A549 treated with dexamethasone at 1 μM for 4 hours (cell line): ENCODE measurements around the gene REM1. TPM values are rescaled to one million over a fixed set of nuclear protein-coding genes. Genes with fewer than 3 reads are reported as not detected.

Experiments
- total RNA-seq: library from RNA; stranded (reverse); fragments of 200-300 nt; extraction: Qiagen RNA extraction; gene quantifications from 5 replicates; pipeline ENCODE4 v1.2.3, GENCODE V29; 2022

The REM1 gene, protein sequence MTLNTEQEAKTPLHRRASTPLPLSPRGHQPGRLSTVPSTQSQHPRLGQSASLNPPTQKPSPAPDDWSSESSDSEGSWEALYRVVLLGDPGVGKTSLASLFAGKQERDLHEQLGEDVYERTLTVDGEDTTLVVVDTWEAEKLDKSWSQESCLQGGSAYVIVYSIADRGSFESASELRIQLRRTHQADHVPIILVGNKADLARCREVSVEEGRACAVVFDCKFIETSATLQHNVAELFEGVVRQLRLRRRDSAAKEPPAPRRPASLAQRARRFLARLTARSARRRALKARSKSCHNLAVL
- total RNA-seq: 0.47 to 1.1 TPM (median 0.99 TPM) in 5 replicates

DNA sequence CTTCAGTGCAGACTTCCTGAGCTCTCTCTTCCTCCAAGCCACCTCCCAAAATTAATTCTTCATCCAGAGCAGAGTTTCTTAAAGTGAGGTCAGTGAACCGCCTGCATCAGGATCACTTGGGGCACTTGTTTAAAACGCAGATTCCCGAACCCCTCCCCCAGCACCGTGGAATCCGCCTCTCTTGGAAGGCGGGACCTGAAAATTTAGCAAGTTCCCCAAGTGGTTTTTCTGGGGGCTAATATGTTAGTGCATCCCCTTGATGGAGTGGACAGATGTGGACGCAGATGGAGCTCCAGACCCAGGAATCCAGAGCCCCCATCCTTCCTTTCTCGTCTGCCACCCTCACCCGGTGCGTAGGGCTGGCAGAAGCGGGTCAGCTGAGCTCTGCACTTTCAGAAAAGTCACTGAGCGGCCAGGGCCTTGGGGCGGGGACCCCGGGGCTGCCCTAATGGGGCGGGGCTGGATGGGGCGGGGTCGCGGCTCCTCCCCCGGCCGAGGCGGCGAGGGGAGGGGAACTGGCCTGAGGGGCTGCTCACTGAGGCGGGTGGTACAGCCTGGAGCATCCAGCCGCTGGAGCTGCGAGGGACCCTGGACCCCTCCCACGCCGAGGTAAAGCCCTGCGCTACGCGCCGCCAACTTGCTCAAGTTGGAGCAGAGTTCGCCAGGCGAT lies at the start of gene REM1, which contains the start of gene DEFB124:
Gene REM1, plus strand, starts transcription at position 531 of the 670 bp plus-strand sequence. CDS start 1,158 bp downstream, outside the sequence.
Gene DEFB124, minus strand, starts transcription at position 370 of the 670 bp plus-strand sequence. CDS start 2,114 bp downstream, outside the sequence.

DNA sequence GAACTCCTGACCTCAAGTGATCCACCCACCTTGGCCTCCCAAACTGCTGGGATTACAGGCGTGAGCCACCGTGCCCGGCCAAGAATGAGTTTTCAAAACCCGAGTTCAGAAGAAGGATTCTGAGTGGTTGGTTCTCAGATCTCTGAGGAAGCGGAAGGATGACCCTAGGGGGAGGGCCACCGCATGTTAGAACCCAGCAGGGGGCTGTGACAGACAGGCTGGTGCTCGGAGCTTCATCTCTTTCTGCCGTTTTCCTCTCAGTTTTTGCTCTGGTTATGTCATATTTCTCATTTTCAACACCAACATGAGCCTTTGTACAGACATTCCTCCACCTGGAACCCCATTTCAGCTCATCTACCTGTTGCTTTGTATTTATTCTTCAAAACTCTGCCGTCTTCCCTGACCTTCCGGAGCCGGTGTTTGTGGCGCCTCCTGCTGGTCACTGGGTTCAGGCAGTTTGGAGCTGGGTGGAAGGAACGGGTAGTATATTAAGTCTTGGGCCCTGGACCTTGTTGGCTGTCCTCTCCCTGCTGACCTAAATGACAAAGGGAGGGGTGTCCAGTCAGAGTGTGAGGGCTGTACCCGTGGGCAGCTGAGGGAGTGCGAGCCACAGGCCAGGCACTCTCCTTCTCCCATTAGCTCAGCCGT lies 35.0 kb upstream of the REM1 start, which contains the start of gene DEFB123:
Gene DEFB123, plus strand, starts transcription at position 621 of the 648 bp plus-strand sequence. CDS start 67 bp downstream, outside the sequence.

DNA sequence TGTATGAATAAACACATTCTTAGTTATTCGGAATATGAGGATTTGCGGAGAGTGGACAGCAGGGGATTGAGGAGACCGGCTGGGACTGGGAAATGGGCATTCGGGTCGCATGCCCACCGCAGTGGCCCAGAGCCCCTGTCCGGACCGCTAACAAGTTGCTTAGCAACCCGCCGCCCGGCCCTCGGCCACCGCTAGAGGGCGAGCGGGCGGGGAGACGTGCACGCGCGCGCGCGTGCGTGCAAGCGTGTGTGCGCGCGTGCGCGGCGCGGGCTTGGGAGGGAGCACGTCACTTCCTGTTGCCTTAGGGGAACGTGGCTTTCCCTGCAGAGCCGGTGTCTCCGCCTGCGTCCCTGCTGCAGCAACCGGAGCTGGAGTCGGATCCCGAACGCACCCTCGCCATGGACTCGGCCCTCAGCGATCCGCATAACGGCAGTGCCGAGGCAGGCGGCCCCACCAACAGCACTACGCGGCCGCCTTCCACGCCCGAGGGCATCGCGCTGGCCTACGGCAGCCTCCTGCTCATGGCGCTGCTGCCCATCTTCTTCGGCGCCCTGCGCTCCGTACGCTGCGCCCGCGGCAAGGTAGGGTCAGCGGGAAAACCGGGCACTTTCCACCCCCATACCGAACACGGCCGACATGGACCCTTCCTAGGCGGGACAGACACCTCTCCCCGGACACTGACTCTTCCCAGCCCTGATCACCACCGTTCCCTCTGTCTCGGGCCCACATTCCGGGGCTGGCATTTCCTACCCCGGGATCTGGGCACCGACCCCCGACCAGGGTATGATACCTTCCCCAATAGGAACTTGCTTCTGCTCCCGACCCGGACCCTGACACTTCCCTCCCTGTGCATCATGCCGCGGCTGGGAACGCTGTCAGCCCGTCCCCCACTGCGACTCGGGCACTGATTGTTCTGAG lies 39.3 kb downstream of the REM1 start, which contains the start of gene HM13:
Gene HM13, plus strand, starts transcription at position 289 of the 918 bp plus-strand sequence. Its CDS starts 110 bp downstream, at position 399.

Other genes with a start within 250 kb of the REM1 start
- gene DEFB115, start 217.6 kb upstream of the REM1 start, total RNA-seq: not detected in 5 replicates
- gene DEFB116, start 166.7 kb upstream of the REM1 start, total RNA-seq: not detected in 5 replicates
- gene DEFB118, start 106.7 kb upstream of the REM1 start, total RNA-seq: not detected in 5 replicates
- not detected in 5 replicates for gene DEFB119, start 84.7 kb upstream of the REM1 start, total RNA-seq
- gene DEFB121, start 69.1 kb upstream of the REM1 start, total RNA-seq: not detected in 5 replicates
- gene DEFB123, start 34.7 kb upstream of the REM1 start, total RNA-seq: not detected in 5 replicates
- gene DEFB124, start 161 bp upstream of the REM1 start, total RNA-seq: 0.21 to 0.72 TPM (median 0.35 TPM) in 4 of 5 replicates, not detected in the other
- gene HM13, start 39.2 kb downstream of the REM1 start, total RNA-seq: 199 to 270 TPM (median 250 TPM) in 5 replicates
- gene ID1, start 130.0 kb downstream of the REM1 start, total RNA-seq: 341 to 512 TPM (median 429 TPM) in 5 replicates
- not detected in 5 replicates for gene COX4I2, start 162.6 kb downstream of the REM1 start, total RNA-seq
- gene BCL2L1, start 247.6 kb downstream of the REM1 start, total RNA-seq: 303 to 331 TPM (median 315 TPM) in 5 replicates